Esophagus squamous epithelium (tissue), 5 donors: ENCODE results near the gene ASIC3. TPM values are rescaled to one million over a fixed set of nuclear protein-coding genes. Genes with fewer than 3 reads are reported as not detected.

Experiments used
- DNase-seq: peaks from one replicate; lab custom pipeline; 2025; lab: John Stamatoyannopoulos, UW
- H3K27ac ChIP-seq, 4 donors: fragments of 200-600 bp; sonication (generic); one replicate each; pipeline ENCODE4 v1.5.1; 2016 to 2019; ENCODE audit warnings: mild to moderate bottlenecking in 1 of 4
- H3K27me3 ChIP-seq, 4 donors: fragments of 200-600 bp; sonication (generic); 1 replicate in 3 of 4; 2 replicates in 1 of 4; pipeline versions ENCODE4 v1.5.1 to v1.6.0; 2017 to 2021; ENCODE audit warnings: antibody characterized with exemption in 1 of 4
- H3K36me3 ChIP-seq, 3 donors: fragments of 200-600 bp; sonication (generic); one replicate each; pipeline ENCODE4 v1.5.1; 2016 to 2019
- H3K4me1 ChIP-seq, 3 donors: fragments of 200-600 bp; sonication (generic); one replicate each; pipeline ENCODE4 v1.5.1; 2017 to 2019
- H3K4me3 ChIP-seq, 4 donors: fragments of 200-600 bp; sonication (generic); 1 replicate in 3 of 4; 2 replicates in 1 of 4; pipeline ENCODE4 v1.5.1; 2016 to 2019; ENCODE audit warnings: mild to moderate bottlenecking in 2 of 4, moderate library complexity in 1 of 4
- H3K9me3 ChIP-seq, 3 donors: fragments of 200-600 bp; sonication (generic); one replicate each; pipeline ENCODE4 v1.5.1; 2016 to 2019
- POLR2A ChIP-seq, 4 donors: fragments of 450-650 bp; IDR thresholded peaks; one replicate each; pipeline ENCODE4 v1.6.1; 2017; ENCODE audit warnings: antibody characterized with exemption in 4 of 4, mild to moderate bottlenecking in 4 of 4, moderate library complexity in 3 of 4
- WGBS, 2 donors: methylation state at CpG; one replicate each; pipeline ENCODE4 v1.1.5; 2018; 5-methylcytosine and 5-hydroxymethylcytosine counted together
- intact Hi-C: fragments of 100-400 bp; cut with DNase I; formaldehyde crosslinking; loops from one replicate; pipeline ENCODE4 v1.15.0; 2022
- total RNA-seq, 4 donors: library from RNA; depleted of rRNA; stranded (reverse); fragments of >200 nt; gene quantifications; one replicate each; pipeline ENCODE4 v1.1.0, GENCODE V29; 2016
- TF ChIP-seq, protein P1 (sequence below), 6 experiments: fragments of 450-650 bp in 4 of 6; fragments of 200-600 bp in 2 of 6; sonication (generic) in 2 of 6; IDR thresholded peaks; one replicate each; pipeline ENCODE4 v1.5.1; 2016 to 2019; ENCODE audit warnings: antibody characterized with exemption in 6 of 6, mild to moderate bottlenecking in 4 of 6, moderate library complexity in 4 of 6
- donor health status: DM: yes; HTN: yes; CAD: no.

ASIC3 gene
- total RNA-seq, 4 donors from 2014 or later: 0.40 to 0.95 TPM; not detected in 2

DNA sequence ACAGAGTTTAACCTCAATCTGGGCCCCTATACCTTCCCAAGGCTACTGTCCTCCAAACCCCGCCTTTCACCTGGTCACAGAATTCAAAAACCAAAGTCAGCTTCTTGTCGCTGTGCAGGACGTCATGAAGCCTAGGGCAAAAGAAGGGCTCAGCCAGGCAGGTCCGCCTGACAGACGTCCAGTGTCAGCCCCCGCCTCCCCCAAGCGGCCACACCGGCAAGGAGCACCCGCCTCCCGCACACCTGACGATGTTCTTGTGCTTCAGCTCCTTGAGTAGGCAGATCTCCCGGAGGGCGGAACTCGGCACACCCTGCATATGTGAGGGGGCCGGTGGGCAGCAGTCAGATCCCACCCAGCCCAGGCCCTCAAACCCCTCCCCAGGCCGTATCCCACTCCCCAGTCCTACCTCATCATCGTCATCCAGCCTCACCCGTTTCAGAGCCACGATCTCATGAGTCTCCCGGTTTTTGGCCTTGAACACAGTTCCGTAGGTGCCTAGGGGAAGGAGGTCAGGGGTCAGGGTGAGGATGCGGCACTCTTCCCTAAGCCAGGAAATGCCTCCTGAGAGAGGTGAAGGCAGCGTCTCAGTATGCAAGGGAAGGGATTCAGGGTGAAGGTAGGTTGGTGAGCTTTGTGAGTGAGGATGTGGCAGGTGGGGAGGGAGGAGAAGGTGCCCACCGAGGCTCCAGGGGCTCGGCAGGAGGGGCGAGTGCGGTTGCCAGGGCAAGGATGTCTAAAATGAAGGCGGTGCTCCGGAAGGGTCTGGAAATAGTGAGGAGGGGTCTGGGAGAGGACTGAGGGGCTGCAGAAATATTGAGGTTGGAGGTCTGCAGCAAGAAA is 8.6 kb downstream of the ASIC3 start:
- intact Hi-C loops: no loop called here
- Histone ChIP-seq H3K4me3 (peak overlapping the region; percentile 56 to 87 (median 82)), H3K36me3 (peaks cover 0 to 17% (median 0%) of the 10 kb centered on the region in 3 donors), H3K27me3 (no peaks in the 10 kb centered on the region), H3K27ac (peak overlapping the region in 1 of 4 donors; percentile 64), H3K4me1 (peaks cover 32 to 45% (median 45%) of the 10 kb centered on the region in 3 donors), H3K9me3 (no peaks in the 10 kb centered on the region)
- no peak for TF ChIP-seq POLR2A (IDR thresholded peaks at IDR 0.05)
- TF ChIP-seq, protein P1, sequence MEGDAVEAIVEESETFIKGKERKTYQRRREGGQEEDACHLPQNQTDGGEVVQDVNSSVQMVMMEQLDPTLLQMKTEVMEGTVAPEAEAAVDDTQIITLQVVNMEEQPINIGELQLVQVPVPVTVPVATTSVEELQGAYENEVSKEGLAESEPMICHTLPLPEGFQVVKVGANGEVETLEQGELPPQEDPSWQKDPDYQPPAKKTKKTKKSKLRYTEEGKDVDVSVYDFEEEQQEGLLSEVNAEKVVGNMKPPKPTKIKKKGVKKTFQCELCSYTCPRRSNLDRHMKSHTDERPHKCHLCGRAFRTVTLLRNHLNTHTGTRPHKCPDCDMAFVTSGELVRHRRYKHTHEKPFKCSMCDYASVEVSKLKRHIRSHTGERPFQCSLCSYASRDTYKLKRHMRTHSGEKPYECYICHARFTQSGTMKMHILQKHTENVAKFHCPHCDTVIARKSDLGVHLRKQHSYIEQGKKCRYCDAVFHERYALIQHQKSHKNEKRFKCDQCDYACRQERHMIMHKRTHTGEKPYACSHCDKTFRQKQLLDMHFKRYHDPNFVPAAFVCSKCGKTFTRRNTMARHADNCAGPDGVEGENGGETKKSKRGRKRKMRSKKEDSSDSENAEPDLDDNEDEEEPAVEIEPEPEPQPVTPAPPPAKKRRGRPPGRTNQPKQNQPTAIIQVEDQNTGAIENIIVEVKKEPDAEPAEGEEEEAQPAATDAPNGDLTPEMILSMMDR (IDR thresholded peaks at IDR 0.05): peak in 1 of 6 experiments; percentile 4
- DNase-seq: no peak
- 16 to 32% methylated on average over 14 of the region's 29 CpGs for WGBS, 2 donors

DNA sequence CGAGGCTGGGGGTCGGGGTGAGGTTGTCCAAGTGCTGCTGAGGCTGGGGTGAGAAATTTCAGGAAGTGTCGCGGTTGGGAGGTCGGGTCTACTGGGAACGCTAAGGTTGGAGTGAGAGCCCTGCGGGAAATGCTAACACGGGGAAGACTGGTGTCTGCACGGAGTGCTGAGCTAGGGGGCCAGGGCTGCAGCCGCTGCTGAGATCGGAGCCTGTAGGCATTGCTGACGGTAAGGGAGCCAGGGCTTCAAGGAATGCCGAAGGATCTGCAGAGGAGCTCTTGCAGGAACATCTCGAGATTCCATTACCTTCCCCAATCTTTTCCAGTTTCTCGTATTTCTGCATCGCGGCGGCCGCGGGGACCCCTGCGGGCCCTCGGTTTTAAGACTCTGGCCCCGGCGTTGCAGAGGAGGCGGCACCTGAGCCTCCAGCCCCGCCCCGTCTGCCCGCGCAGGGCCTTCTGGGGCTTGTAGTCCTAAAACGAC is 9.2 kb downstream of the ASIC3 start, which contains the start of gene CDK5:
Gene CDK5, minus strand, starts transcription at position 392 of the 483 bp plus-strand sequence. Its CDS starts 49 bp downstream, at position 343.
- TF ChIP-seq, protein P1 (IDR thresholded peaks at IDR 0.05): no peak
- TF ChIP-seq POLR2A (IDR thresholded peaks at IDR 0.05): no peak
- Histone ChIP-seq H3K4me1 (peaks cover 39 to 52% (median 52%) of the 10 kb centered on the region in 3 donors), H3K27me3 (no peaks in the 10 kb centered on the region), H3K9me3 (no peaks in the 10 kb centered on the region), H3K4me3 (peak within 1 kb of the TSS; percentile 56 to 87 (median 82)), H3K36me3 (peaks cover 0 to 24% (median 0%) of the 10 kb centered on the region in 3 donors), H3K27ac (peak within 1 kb of the TSS; percentile 85 to 99 (median 96))
- no peak for DNase-seq
- intact Hi-C loops: no loop called here
- WGBS, 2 donors: 0 to 1% methylated on average over 24 to 27 of the region's 30 CpGs

DNA sequence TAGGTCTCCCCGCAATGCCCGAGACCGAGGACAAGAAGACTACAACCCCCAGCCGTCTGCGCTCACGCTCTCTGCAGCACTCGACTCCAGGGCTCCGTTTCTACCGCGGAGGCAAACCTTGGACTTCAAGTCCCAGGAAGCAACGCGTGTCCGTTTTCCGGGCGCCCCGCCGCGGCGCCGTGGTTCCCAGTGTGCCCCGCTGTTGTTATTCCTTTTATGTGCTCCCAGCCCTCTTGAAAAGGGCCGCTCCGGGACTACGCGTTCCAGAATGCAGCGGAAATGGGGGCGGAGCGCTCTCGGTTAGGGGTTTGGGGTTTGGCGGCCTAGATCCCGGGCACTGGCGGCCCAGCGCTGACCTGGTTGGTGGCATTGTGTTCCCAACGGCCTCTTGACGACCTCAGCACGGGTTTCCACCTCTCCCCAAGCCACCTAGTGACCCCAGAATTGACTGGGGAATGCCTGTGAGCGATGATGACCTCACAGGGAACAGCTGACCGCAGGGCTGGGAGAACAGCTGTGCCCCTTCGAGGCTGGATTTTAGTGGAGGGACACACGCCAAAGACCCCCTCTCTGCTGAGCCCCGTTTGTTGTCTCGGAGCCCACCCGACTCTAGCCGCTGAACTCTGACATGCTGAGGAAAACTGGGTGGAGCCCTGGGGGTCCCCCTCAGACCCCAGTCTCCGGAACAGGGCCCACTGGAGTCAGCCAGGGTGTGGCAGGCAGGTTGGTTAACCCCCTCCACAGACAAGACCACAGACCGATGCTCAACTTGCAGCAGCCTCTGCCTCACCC is 9.9 kb downstream of the ASIC3 start:
- no peaks in the 10 kb centered on the region for H3K27me3 ChIP-seq
- peaks cover 0 to 28% (median 0%) of the 10 kb centered on the region in 3 donors for H3K36me3 ChIP-seq
- peak; percentile 94 for DNase-seq
- TF ChIP-seq, protein P1 (IDR thresholded peaks at IDR 0.05): peak in 2 of 6 experiments; percentile 10 to 37
- TF ChIP-seq POLR2A (IDR thresholded peaks at IDR 0.05): peak in 3 of 4 donors; percentile 58 to 89 (median 79)
- H3K9me3 ChIP-seq: no peaks in the 10 kb centered on the region
- intact Hi-C loops: no loop called here
- 1 to 2% methylated on average over 8 to 23 of the region's 46 CpGs for WGBS, 2 donors
- peak overlapping the region; percentile 85 to 99 (median 96) for H3K27ac ChIP-seq
- peak overlapping the region; percentile 56 to 87 (median 82) for H3K4me3 ChIP-seq
- H3K4me1 ChIP-seq: peaks cover 42 to 58% (median 58%) of the 10 kb centered on the region in 3 donors

DNA sequence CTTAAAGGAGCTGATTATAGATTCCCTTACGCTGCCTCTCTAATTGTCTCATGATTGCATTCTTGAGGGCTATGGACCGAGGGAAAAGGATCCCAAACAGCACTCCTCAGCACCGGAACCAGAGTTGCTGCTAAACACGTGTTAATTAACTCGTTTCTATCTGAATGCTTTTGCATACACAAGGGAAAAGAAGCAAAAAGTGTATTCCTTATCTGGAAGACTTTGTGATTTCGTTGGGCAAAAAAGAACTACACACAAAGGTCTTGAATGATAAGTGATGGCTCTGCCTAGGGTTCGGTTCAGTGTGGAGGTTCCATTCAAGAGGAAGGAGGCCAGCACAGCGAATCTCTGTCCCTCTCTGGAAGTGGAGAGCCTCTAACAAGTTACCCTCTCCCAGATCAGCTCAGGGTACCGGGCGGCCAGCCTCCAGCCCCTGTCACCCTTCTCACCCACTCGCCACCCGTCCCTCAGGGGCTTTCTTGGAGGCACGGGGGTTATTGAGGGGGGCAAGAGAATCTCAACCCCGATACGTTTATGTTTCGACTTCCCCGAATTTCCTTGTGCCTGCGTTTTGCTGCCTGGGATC is 10.5 kb downstream of the ASIC3 start:
- Histone ChIP-seq H3K4me3 (peak overlapping the region; percentile 56 to 87 (median 82)), H3K27ac (peak overlapping the region; percentile 85 to 99 (median 96)), H3K27me3 (no peaks in the 10 kb centered on the region), H3K4me1 (peaks cover 42 to 65% (median 60%) of the 10 kb centered on the region in 3 donors), H3K36me3 (peaks cover 0 to 28% (median under 1%) of the 10 kb centered on the region in 3 donors), H3K9me3 (no peaks in the 10 kb centered on the region)
- no peak for DNase-seq
- TF ChIP-seq, protein P1 (IDR thresholded peaks at IDR 0.05): no peak
- TF ChIP-seq POLR2A (IDR thresholded peaks at IDR 0.05): no peak
- intact Hi-C loops: no loop called here
- 8% methylated on average over 13 to 15 of the region's 18 CpGs for WGBS, 2 donors
